ENCODE measurements around the gene LSM10. TPM values are rescaled to one million over a fixed set of nuclear protein-coding genes. Genes with fewer than 3 reads are reported as not detected.

The LSM10 gene
- total RNA-seq, 1 experiment from 2014 or later, result 19.4 TPM

- H3K9ac ChIP-seq (ENCODE audit: low read length), result peak overlapping the region; percentile 90
- peak; percentile 57 for DNase-seq
- H3K4me1 ChIP-seq (ENCODE audit: low read length), result peaks cover 51% of the 10 kb centered on the region
- no peak overlapping the region for H2AFZ ChIP-seq (ENCODE audit: low read length)
- peak overlapping the region; percentile 93 for H3K4me2 ChIP-seq (ENCODE audit: low read depth, low read length, poor library complexity, severe bottlenecking)
- H3K27ac ChIP-seq (ENCODE audit: low read length), result peak overlapping the region; percentile 41
- H3K9me3 ChIP-seq (ENCODE audit: low read length), result no peaks in the 10 kb centered on the region
- peaks cover 5% of the 10 kb centered on the region; the same call in 1 of the 2 replicates for H3K36me3 ChIP-seq (ENCODE audit: insufficient read depth, low read length)
- H3K27me3 ChIP-seq (ENCODE audit: low read length), result no peaks in the 10 kb centered on the region
- no peaks in the 10 kb centered on the region for H3K9me2 ChIP-seq (replicated peaks; ENCODE audit: insufficient read depth, low read length)
- peak overlapping the region; percentile 96 for H3K4me3 ChIP-seq (ENCODE audit: low read length)
- peaks cover 58% of the 10 kb centered on the region for H3K79me2 ChIP-seq (ENCODE audit: low read length)
- H4K20me1 ChIP-seq (ENCODE audit: insufficient read depth, low read depth, low read length), result peaks cover 3% of the 10 kb centered on the region; the same call in 1 of the 2 replicates
These were observed 12.9 kb downstream of the LSM10 start for GRCh38 chr1:36384542-36385409.

- Histone ChIP-seq H3K9ac (ENCODE audit: low read length) (peak overlapping the region; percentile 21; the same call in 1 of the 2 replicates), H2AFZ (ENCODE audit: low read length) (no peak overlapping the region), H3K27me3 (ENCODE audit: low read length) (no peaks in the 10 kb centered on the region), H3K79me2 (ENCODE audit: low read length) (peaks cover 72% of the 10 kb centered on the region), H4K20me1 (ENCODE audit: insufficient read depth, low read depth, low read length) (peaks cover 3% of the 10 kb centered on the region; the same call in 1 of the 2 replicates), H3K4me2 (ENCODE audit: low read depth, low read length, poor library complexity, severe bottlenecking) (peak overlapping the region; percentile 93), H3K4me1 (ENCODE audit: low read length) (peaks cover 40% of the 10 kb centered on the region), H3K36me3 (ENCODE audit: insufficient read depth, low read length) (no peaks in the 10 kb centered on the region), H3K9me2 (replicated peaks; ENCODE audit: insufficient read depth, low read length) (no peaks in the 10 kb centered on the region), H3K27ac (ENCODE audit: low read length) (no peak overlapping the region), H3K4me3 (ENCODE audit: low read length) (no peak overlapping the region; the same call in 1 of the 2 replicates), H3K9me3 (ENCODE audit: low read length) (no peaks in the 10 kb centered on the region)
- DNase-seq, result no peak
These were observed 14.5 kb downstream of the LSM10 start for GRCh38 chr1:36383240-36383639.

- Histone ChIP-seq H3K4me3 (ENCODE audit: low read length) (no peak overlapping the region), H3K4me2 (ENCODE audit: low read depth, low read length, poor library complexity, severe bottlenecking) (no peak overlapping the region), H3K27ac (ENCODE audit: low read length) (no peak overlapping the region), H2AFZ (ENCODE audit: low read length) (no peak overlapping the region), H3K9ac (ENCODE audit: low read length) (no peak overlapping the region), H4K20me1 (ENCODE audit: insufficient read depth, low read depth, low read length) (peaks cover 3% of the 10 kb centered on the region; the same call in 1 of the 2 replicates), H3K36me3 (ENCODE audit: insufficient read depth, low read length) (no peaks in the 10 kb centered on the region), H3K9me2 (replicated peaks; ENCODE audit: insufficient read depth, low read length) (no peaks in the 10 kb centered on the region), H3K9me3 (ENCODE audit: low read length) (no peaks in the 10 kb centered on the region), H3K27me3 (ENCODE audit: low read length) (no peaks in the 10 kb centered on the region), H3K4me1 (ENCODE audit: low read length) (peaks cover 34% of the 10 kb centered on the region), H3K79me2 (ENCODE audit: low read length) (peaks cover 78% of the 10 kb centered on the region)
- no peak for DNase-seq
These were observed 15.0 kb downstream of the LSM10 start for GRCh38 chr1:36382669-36383068.

GRCh38 chr1:36382231-36382630, 15.5 kb downstream of the LSM10 start:
- Histone ChIP-seq H3K9me2 (replicated peaks; ENCODE audit: insufficient read depth, low read length) (no peaks in the 10 kb centered on the region), H3K4me3 (ENCODE audit: low read length) (no peak overlapping the region), H3K36me3 (ENCODE audit: insufficient read depth, low read length) (no peaks in the 10 kb centered on the region), H4K20me1 (ENCODE audit: insufficient read depth, low read depth, low read length) (peaks cover 3% of the 10 kb centered on the region; the same call in 1 of the 2 replicates), H3K9ac (ENCODE audit: low read length) (no peak overlapping the region), H3K27me3 (ENCODE audit: low read length) (no peaks in the 10 kb centered on the region), H3K9me3 (ENCODE audit: low read length) (no peaks in the 10 kb centered on the region), H3K79me2 (ENCODE audit: low read length) (peaks cover 81% of the 10 kb centered on the region), H2AFZ (ENCODE audit: low read length) (no peak overlapping the region), H3K4me1 (ENCODE audit: low read length) (peaks cover 30% of the 10 kb centered on the region), H3K4me2 (ENCODE audit: low read depth, low read length, poor library complexity, severe bottlenecking) (no peak overlapping the region), H3K27ac (ENCODE audit: low read length) (no peak overlapping the region)
- DNase-seq, result no peak

GRCh38 chr1:36381405-36381804, 16.3 kb downstream of the LSM10 start:
- Histone ChIP-seq H3K36me3 (ENCODE audit: insufficient read depth, low read length) (no peaks in the 10 kb centered on the region), H3K9ac (ENCODE audit: low read length) (no peak overlapping the region), H3K4me1 (ENCODE audit: low read length) (peaks cover 21% of the 10 kb centered on the region), H3K27ac (ENCODE audit: low read length) (no peak overlapping the region), H3K79me2 (ENCODE audit: low read length) (peaks cover 88% of the 10 kb centered on the region), H3K4me3 (ENCODE audit: low read length) (no peak overlapping the region), H3K27me3 (ENCODE audit: low read length) (no peaks in the 10 kb centered on the region), H3K4me2 (ENCODE audit: low read depth, low read length, poor library complexity, severe bottlenecking) (no peak overlapping the region), H4K20me1 (ENCODE audit: insufficient read depth, low read depth, low read length) (peaks cover 3% of the 10 kb centered on the region; the same call in 1 of the 2 replicates), H2AFZ (ENCODE audit: low read length) (no peak overlapping the region), H3K9me2 (replicated peaks; ENCODE audit: insufficient read depth, low read length) (no peaks in the 10 kb centered on the region), H3K9me3 (ENCODE audit: low read length) (no peaks in the 10 kb centered on the region)
- no peak for DNase-seq

- Histone ChIP-seq H3K27ac (ENCODE audit: low read length) (no peak overlapping the region), H3K79me2 (ENCODE audit: low read length) (peaks cover 94% of the 10 kb centered on the region), H3K4me2 (ENCODE audit: low read depth, low read length, poor library complexity, severe bottlenecking) (no peak overlapping the region), H4K20me1 (ENCODE audit: insufficient read depth, low read depth, low read length) (peaks cover 3% of the 10 kb centered on the region; the same call in 1 of the 2 replicates), H3K4me3 (ENCODE audit: low read length) (no peak overlapping the region), H3K9me3 (ENCODE audit: low read length) (no peaks in the 10 kb centered on the region), H3K9me2 (replicated peaks; ENCODE audit: insufficient read depth, low read length) (no peaks in the 10 kb centered on the region), H3K36me3 (ENCODE audit: insufficient read depth, low read length) (no peaks in the 10 kb centered on the region), H3K27me3 (ENCODE audit: low read length) (no peaks in the 10 kb centered on the region), H2AFZ (ENCODE audit: low read length) (no peak overlapping the region), H3K9ac (ENCODE audit: low read length) (no peak overlapping the region), H3K4me1 (ENCODE audit: low read length) (peaks cover 17% of the 10 kb centered on the region)
- no peak for DNase-seq
These were observed 16.9 kb downstream of the LSM10 start for GRCh38 chr1:36380782-36381181.

- Histone ChIP-seq H3K4me3 (ENCODE audit: low read length) (no peak overlapping the region), H3K9ac (ENCODE audit: low read length) (no peak overlapping the region), H3K4me2 (ENCODE audit: low read depth, low read length, poor library complexity, severe bottlenecking) (no peak overlapping the region), H3K27ac (ENCODE audit: low read length) (no peak overlapping the region), H2AFZ (ENCODE audit: low read length) (no peak overlapping the region), H3K9me2 (replicated peaks; ENCODE audit: insufficient read depth, low read length) (no peaks in the 10 kb centered on the region), H3K9me3 (ENCODE audit: low read length) (no peaks in the 10 kb centered on the region), H3K27me3 (ENCODE audit: low read length) (no peaks in the 10 kb centered on the region), H3K4me1 (ENCODE audit: low read length) (peaks cover 20% of the 10 kb centered on the region), H4K20me1 (ENCODE audit: insufficient read depth, low read depth, low read length) (peaks cover under 1% of the 10 kb centered on the region; the same call in 1 of the 2 replicates), H3K36me3 (ENCODE audit: insufficient read depth, low read length) (no peaks in the 10 kb centered on the region), H3K79me2 (ENCODE audit: low read length) (peaks cover 94% of the 10 kb centered on the region)
- DNase-seq, result no peak
These were observed 17.5 kb downstream of the LSM10 start for GRCh38 chr1:36380143-36380619.

GRCh38 chr1:36377791-36378492, 19.8 kb downstream of the LSM10 start:
- Histone ChIP-seq H3K4me3 (ENCODE audit: low read length) (no peak overlapping the region), H3K9ac (ENCODE audit: low read length) (no peak overlapping the region), H3K36me3 (ENCODE audit: insufficient read depth, low read length) (no peaks in the 10 kb centered on the region), H3K9me3 (ENCODE audit: low read length) (no peaks in the 10 kb centered on the region), H2AFZ (ENCODE audit: low read length) (no peak overlapping the region), H4K20me1 (ENCODE audit: insufficient read depth, low read depth, low read length) (no peaks in the 10 kb centered on the region), H3K4me2 (ENCODE audit: low read depth, low read length, poor library complexity, severe bottlenecking) (no peak overlapping the region), H3K27ac (ENCODE audit: low read length) (no peak overlapping the region), H3K79me2 (ENCODE audit: low read length) (peaks cover 92% of the 10 kb centered on the region), H3K27me3 (ENCODE audit: low read length) (no peaks in the 10 kb centered on the region), H3K9me2 (replicated peaks; ENCODE audit: insufficient read depth, low read length) (no peaks in the 10 kb centered on the region), H3K4me1 (ENCODE audit: low read length) (peaks cover 26% of the 10 kb centered on the region)
- DNase-seq, result no peak

Measured in Karpas-422 (cell line).